Measurements from ENCODE around the gene NUAK2.

GRCh38 chr1:205369701-205370123 lies 48.2 kb upstream of the NUAK2 start:
- TF ChIP-seq CTCF (IDR thresholded peaks at IDR 0.05) (no peak), POLR2A (IDR thresholded peaks at IDR 0.05) (no peak)

Data from uterus (tissue), 2 donors.